HepG2 (cell line): ENCODE data around the gene TAF6L. TPM values are rescaled to one million over a fixed set of nuclear protein-coding genes. Genes with fewer than 3 reads are reported as not detected.

ENCODE experiments used
- ARNT2 ChIP-seq: sonication (generic); formaldehyde crosslinking; IDR thresholded peaks from 2 replicates; pipeline ENCODE4 v1.8.0; 2022; ENCODE audit warnings: mild to moderate bottlenecking, low read depth, missing genetic modification reagents, moderate library complexity
- ATF5 ChIP-seq: sonication (generic); formaldehyde crosslinking; IDR thresholded peaks from 2 replicates; pipeline ENCODE4 v1.4.0; 2020; ENCODE audit warnings: mild to moderate bottlenecking, low read depth, missing genetic modification reagents
- CEBPZ ChIP-seq: IDR thresholded peaks from 2 replicates; pipeline ENCODE4 v1.6.1; 2012; ENCODE audit warnings: low read length, improper control_type of control experiment
- MEIS2 ChIP-seq: sonication (generic); formaldehyde crosslinking; IDR thresholded peaks from 2 replicates; pipeline ENCODE4 v1.9.0; 2021; ENCODE audit warnings: mild to moderate bottlenecking, missing genetic modification reagents
- MXD1 ChIP-seq: sonication (generic); formaldehyde crosslinking; IDR thresholded peaks from 2 replicates; pipeline ENCODE4 v1.4.0; 2020; ENCODE audit warnings: mild to moderate bottlenecking, missing genetic modification reagents
- MXI1 ChIP-seq: IDR thresholded peaks from 3 replicates; pipeline ENCODE4 v1.6.1; 2012; ENCODE audit warnings: low read depth, low read length, inconsistent platforms, borderline replicate concordance
- NPAS2 ChIP-seq: sonication (generic); formaldehyde crosslinking; IDR thresholded peaks from 2 replicates; pipeline ENCODE4 v1.8.0; 2022; ENCODE audit warnings: mild to moderate bottlenecking, missing genetic modification reagents, borderline replicate concordance
- NR2F1 ChIP-seq, 2 experiments: fragments of 450-650 bp in 1 of 2; formaldehyde crosslinking in 1 of 2; IDR thresholded peaks; 2 replicates each; pipeline versions ENCODE4 v1.5.0 to v1.6.1; 2016 to 2020; ENCODE audit warnings: mild to moderate bottlenecking in 1 of 2, missing compliant biosample characterization in 1 of 2, missing genetic modification reagents in 1 of 2, moderate library complexity in 1 of 2
- POGK ChIP-seq: sonication (generic); formaldehyde crosslinking; conservative IDR thresholded peaks from 2 replicates; pipeline ENCODE4 v1.8.0; 2022; ENCODE audit warnings: mild to moderate bottlenecking, moderate library complexity, missing genetic modification reagents
- POGZ ChIP-seq: sonication (generic); formaldehyde crosslinking; IDR thresholded peaks from 2 replicates; pipeline ENCODE4 v1.4.0; 2020; ENCODE audit warnings: mild to moderate bottlenecking, missing genetic modification reagents
- RBM39 ChIP-seq: fragments of 200-400 bp; formaldehyde crosslinking; IDR thresholded peaks from one replicate; pipeline ENCODE4 v1.6.1; 2018; ENCODE audit warnings: antibody characterized with exemption, mild to moderate bottlenecking, low read depth, low read length; ENCODE audit not compliant: poor library complexity, severe bottlenecking
- TBX2 ChIP-seq: sonication (generic); formaldehyde crosslinking; IDR thresholded peaks from 2 replicates; pipeline ENCODE4 v1.5.0; 2020; ENCODE audit warnings: missing genetic modification reagents, mild to moderate bottlenecking, borderline replicate concordance
- ZBTB43 ChIP-seq: sonication (generic); formaldehyde crosslinking; conservative IDR thresholded peaks from 2 replicates; pipeline ENCODE4 v1.4.0; 2020; ENCODE audit warnings: missing genetic modification reagents
- ZC3H4 ChIP-seq: sonication (generic); formaldehyde crosslinking; IDR thresholded peaks from 2 replicates; pipeline ENCODE4 v1.4.0; 2020; ENCODE audit warnings: missing genetic modification reagents, borderline replicate concordance
- ZNF34 ChIP-seq: sonication (generic); formaldehyde crosslinking; IDR thresholded peaks from 2 replicates; pipeline ENCODE4 v1.4.0; 2020; ENCODE audit warnings: mild to moderate bottlenecking, missing genetic modification reagents, borderline replicate concordance
- ZNF512B ChIP-seq: sonication (generic); formaldehyde crosslinking; IDR thresholded peaks from 2 replicates; pipeline ENCODE4 v1.5.1; 2020; ENCODE audit warnings: missing genetic modification reagents, mild to moderate bottlenecking, borderline replicate concordance
- polyA plus RNA-seq, 8 experiments: library from polyadenylated mRNA; depleted of rRNA in 3 of 8; stranded (reverse) in 7 of 8; unstranded in 1 of 8; fragments of >200 nt; fragmentation: Illumina TruSeq in 4 of 8; extraction: Trizol in 4 of 8; gene quantifications; 2 replicates each; pipeline versions ENCODE4 v1.2.1 to v1.2.3, GENCODE V29; 2011 to 2016; ENCODE audit warnings: low read depth in 4 of 8, missing spikeins in 1 of 8, mixed read lengths in 1 of 8; ENCODE audit not compliant: insufficient read depth in 1 of 8
- total RNA-seq, 5 experiments: library from RNA; depleted of rRNA; stranded (reverse); fragments of >200 nt; fragmentation: Illumina TruSeq; extraction: Trizol; gene quantifications; 2 replicates each; pipeline ENCODE4 v1.2.3, GENCODE V29; 2016; ENCODE audit warnings: low read depth in 1 of 5

TAF6L gene
- total and polyA plus RNA-seq, 2 of the 13 experiments (the other 11 are each of a cell fraction or from before 2014, with no cell fraction given), result 12.6 to 19.4 TPM

- TF ChIP-seq CEBPZ, result peak; percentile 87
- TF ChIP-seq ZNF512B (CRISPR knock-in tag), result no peak
- no peak for TF ChIP-seq ZC3H4 (CRISPR knock-in tag)
- TF ChIP-seq ZBTB43 (CRISPR knock-in tag), result no peak
- peak; percentile 55; the same call in 1 of the 2 replicates for TF ChIP-seq ARNT2 (CRISPR knock-in tag)
- TF ChIP-seq POGK (CRISPR knock-in tag), result no peak
- peak; percentile 40 for TF ChIP-seq RBM39
- no peak for TF ChIP-seq ATF5 (CRISPR knock-in tag)
- TF ChIP-seq TBX2 (CRISPR knock-in tag), result peak; percentile 37; the same call in 1 of the 2 replicates
- no peak for TF ChIP-seq NPAS2
- TF ChIP-seq MXI1, result peak; percentile 53; the same call in 1 of the 3 replicates
- TF ChIP-seq MXD1 (CRISPR knock-in tag), result no peak
- TF ChIP-seq ZNF34, result no peak
- peak; percentile 34; the same call in 1 of the 2 replicates for TF ChIP-seq MEIS2 (CRISPR knock-in tag)
- TF ChIP-seq POGZ (CRISPR knock-in tag), result no peak
- TF ChIP-seq NR2F1 (CRISPR knock-in tag; IDR thresholded peaks at IDR 0.05), result no peak
Observed at GRCh38 chr11:62753736-62754603, 17.2 kb upstream of the TAF6L start, which contains the start of gene ZBTB3 (continued).
